ENCODE results near the gene RNF217.
"Not testable (repeated sequence)": the region's sequence is repeated elsewhere in the genome, so short reads cannot be mapped to it uniquely, and the experiment has no call there.

DNA sequence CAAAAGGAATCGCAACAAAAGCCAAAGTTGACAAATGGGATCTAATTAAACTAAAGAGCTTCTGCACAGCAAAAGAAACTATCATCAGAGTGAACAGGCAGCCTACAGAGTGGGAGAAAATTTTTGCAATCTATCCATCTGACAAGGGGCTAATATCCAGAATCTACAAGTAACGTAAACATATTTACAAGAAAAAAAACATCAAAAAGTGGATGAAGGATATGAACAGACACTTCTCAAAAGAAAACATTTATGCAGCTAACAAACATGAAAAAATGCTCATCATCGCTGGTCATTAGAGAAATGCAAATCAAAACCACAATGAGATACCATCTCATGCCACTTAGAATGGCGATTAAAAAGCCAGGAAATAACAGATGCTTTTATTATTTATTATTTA, 74.2 kb downstream of the RNF217 start:
- not testable (repeated sequence) for TF ChIP-seq HCFC1 (IDR thresholded peaks at IDR 0.05; ENCODE audit: low read length); FOS (IDR thresholded peaks at IDR 0.05; ENCODE audit: borderline replicate concordance, extremely low read depth, insufficient read length); EZH2 (IDR thresholded peaks at IDR 0.05; ENCODE audit: borderline replicate concordance, control insufficient read depth, low read depth, low read length); HDAC2 (IDR thresholded peaks at IDR 0.05); SREBF2 (IDR thresholded peaks at IDR 0.05; ENCODE audit: low read length)
- TF ChIP-seq, protein P1, sequence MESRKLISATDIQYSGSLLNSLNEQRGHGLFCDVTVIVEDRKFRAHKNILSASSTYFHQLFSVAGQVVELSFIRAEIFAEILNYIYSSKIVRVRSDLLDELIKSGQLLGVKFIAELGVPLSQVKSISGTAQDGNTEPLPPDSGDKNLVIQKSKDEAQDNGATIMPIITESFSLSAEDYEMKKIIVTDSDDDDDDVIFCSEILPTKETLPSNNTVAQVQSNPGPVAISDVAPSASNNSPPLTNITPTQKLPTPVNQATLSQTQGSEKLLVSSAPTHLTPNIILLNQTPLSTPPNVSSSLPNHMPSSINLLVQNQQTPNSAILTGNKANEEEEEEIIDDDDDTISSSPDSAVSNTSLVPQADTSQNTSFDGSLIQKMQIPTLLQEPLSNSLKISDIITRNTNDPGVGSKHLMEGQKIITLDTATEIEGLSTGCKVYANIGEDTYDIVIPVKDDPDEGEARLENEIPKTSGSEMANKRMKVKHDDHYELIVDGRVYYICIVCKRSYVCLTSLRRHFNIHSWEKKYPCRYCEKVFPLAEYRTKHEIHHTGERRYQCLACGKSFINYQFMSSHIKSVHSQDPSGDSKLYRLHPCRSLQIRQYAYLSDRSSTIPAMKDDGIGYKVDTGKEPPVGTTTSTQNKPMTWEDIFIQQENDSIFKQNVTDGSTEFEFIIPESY (IDR thresholded peaks at IDR 0.05): not testable (repeated sequence)
- TF ChIP-seq, protein P2, sequence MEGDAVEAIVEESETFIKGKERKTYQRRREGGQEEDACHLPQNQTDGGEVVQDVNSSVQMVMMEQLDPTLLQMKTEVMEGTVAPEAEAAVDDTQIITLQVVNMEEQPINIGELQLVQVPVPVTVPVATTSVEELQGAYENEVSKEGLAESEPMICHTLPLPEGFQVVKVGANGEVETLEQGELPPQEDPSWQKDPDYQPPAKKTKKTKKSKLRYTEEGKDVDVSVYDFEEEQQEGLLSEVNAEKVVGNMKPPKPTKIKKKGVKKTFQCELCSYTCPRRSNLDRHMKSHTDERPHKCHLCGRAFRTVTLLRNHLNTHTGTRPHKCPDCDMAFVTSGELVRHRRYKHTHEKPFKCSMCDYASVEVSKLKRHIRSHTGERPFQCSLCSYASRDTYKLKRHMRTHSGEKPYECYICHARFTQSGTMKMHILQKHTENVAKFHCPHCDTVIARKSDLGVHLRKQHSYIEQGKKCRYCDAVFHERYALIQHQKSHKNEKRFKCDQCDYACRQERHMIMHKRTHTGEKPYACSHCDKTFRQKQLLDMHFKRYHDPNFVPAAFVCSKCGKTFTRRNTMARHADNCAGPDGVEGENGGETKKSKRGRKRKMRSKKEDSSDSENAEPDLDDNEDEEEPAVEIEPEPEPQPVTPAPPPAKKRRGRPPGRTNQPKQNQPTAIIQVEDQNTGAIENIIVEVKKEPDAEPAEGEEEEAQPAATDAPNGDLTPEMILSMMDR (IDR thresholded peaks at IDR 0.05 in 2 of 3, conservative IDR thresholded peaks at IDR 0.05 in 1 of 3; ENCODE audit: control insufficient read depth in 2 of 3, extremely low read depth in 1 of 3, insufficient read depth in 1 of 3, low read depth in 3 of 3, low read length in 3 of 3): not testable (repeated sequence)
